Mucosa of gallbladder (tissue), 1 donor: Measurements from ENCODE around the gene DLGAP3. TPM values are rescaled to one million over a fixed set of nuclear protein-coding genes. Genes with fewer than 3 reads are reported as not detected.
A peak's percentile ranks its signal among the peaks of the same experiment; 100 is the strongest.

ENCODE experiments used
- DNase-seq: peaks from one replicate; pipeline ENCODE4 v3.0.0-alpha.2; 2020; ENCODE audit warnings: low spot score
- total RNA-seq: library from RNA; stranded (reverse); gene quantifications from one replicate; pipeline ENCODE4 v1.2.1, GENCODE V29; 2021
- donor health status: DM: no; HTN: no; CAD: no.

DLGAP3 gene
- total RNA-seq, 1 donor from 2014 or later, result 0.43 TPM

DNA sequence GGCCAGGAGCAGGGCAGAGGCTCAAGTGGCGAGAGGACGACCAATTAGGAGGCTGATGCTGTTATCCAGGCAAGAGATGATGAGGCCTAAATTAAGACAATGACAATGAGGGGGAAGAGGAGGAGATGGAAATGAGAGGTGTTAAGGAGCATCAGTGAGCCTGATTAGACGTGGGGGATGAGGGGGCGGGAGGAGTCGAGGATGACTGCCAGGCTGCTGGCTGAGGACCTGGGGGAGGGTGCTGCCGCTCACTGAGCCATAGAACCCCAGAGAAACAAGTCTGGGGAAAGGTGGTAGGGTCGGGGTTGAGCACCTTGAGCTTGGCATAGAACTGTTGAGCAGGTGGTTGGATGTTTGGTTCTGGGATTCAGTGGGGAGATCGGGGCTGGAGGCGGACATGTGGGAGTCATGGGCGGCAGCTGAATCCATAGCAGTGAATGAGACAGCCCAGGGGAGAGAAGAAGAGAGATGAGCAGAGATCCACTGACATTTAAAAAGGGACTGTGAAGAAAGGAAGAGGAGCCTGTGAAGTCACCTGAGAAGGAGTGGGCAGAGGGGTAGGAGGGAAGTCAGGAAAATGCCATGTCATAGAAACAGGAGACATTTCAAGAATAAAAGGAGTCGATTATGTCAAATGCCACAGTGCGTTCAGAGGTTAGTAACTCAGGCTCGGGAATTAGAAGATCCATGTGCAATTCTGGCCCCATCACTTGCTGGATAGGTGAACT, 28.5 kb downstream of the DLGAP3 start:
- no peak for DNase-seq

DNA sequence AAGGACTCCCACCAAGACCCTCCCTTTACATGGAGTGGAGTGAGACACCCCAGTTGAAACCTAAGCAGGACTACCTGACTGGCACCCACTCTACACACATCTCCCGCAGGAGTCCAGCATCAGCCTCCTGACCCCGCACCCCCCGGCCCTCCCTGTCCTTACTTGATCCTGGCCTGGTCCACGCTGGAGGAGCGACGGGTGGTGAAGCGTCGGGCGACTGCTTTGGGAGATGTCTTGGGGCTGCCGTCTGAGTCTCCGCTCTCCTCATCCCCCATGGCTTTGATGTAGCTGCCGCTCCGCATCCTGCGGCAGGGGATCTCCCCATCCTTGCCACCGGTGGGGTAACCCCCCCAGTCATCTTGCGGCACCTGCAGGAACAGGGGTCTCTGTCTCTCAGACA, 29.5 kb downstream of the DLGAP3 start:
- DNase-seq, result no peak

DNA sequence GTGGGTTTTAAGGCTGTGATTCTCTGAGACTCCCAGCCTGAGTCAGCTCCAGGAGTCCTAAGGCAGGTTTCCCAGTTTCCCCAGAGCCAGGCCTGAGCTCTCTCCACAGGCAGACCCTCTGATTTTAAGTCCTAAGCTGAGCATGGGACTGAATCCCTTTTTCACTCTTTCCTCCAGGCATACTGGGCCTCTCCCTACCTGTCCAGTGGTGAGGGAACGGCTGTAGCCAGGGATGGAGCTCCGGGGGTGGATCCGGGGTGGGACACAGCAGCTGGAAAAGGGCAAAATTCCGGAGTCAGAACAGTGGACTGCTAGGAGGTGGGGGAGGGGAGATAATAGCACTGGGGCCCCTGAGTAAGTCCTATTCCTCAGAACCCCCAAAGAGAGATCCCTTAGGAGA, 30.0 kb downstream of the DLGAP3 start:
- DNase-seq, result no peak

DNA sequence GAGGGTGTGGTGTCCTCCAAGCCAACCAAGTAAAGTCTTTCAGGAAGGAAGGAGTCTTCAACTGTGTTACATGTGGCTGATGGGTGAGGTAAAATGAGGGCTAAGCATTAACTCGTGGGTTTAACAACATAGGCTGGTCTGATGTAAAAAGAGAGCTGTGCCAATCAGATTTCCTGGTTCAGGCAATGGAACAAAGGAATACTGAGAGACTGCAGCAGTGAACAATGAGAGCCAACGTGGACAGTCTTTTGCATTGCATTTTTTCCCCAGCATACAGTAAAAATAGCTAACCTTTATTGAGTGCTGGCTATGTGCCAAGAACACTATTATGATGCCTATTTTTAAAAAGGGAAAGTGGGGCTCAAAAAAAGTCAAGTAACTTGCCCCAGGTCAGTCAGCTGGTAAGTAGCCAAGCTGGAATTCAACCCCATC, 31.1 kb downstream of the DLGAP3 start:
- no peak for DNase-seq

DNA sequence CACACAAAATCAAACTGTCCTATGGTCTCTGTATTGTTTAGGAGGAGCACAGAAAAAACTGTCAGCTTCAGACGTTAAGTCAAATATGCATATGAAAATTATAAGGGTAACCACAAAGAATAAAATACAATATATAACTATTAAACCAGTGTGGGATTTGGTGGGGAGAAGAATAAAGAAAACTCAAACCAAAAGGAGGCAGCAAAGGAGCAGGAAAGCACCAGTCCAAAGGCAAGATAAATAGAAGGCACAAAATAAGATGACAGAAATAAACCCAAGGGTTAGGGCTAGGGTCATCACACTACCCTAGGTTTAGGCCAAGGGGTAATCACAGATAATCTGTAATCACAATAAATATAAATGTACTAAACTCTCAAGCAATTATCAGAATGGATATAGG, 32.8 kb downstream of the DLGAP3 start:
- DNase-seq, result no peak

DNA sequence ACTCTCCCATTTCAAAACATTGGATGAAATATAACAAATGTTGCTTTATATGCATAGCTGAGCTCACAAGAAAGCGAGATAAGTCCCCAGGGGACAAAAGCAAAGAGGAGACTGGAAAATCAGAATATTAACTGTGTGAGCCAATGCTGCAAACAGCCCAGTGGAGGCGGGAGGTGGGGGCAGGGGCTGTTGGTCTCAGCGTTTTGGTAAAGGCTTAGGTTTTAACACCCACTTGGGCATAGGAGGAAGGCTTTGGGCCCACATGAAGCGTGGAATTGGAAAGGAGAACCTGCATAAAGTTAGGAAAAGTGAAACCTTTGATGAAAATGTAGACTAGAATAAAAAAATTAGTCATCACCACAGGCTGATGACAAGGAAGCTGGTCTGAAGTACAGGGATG, 39.7 kb downstream of the DLGAP3 start:
- DNase-seq, result no peak

DNA sequence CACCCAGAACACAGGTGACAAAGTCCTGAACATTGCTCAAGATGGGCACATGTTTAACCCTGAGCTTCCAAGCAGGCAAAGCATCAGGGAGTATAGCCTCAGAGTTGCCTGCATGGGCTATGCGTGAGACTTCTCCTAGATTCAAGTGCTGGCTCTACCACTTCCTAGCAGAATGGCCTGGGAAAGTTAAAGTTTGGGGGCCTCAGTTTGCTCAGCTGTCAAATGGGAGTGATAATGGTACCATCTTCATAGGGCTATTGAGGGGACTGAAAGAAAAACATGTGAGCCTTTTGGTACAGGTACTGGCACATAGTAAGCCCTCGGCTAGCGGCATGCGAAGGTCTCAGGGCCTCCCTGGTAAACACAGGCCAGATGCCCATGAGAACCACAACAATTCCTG, 41.9 kb downstream of the DLGAP3 start:
- no peak for DNase-seq

DNA sequence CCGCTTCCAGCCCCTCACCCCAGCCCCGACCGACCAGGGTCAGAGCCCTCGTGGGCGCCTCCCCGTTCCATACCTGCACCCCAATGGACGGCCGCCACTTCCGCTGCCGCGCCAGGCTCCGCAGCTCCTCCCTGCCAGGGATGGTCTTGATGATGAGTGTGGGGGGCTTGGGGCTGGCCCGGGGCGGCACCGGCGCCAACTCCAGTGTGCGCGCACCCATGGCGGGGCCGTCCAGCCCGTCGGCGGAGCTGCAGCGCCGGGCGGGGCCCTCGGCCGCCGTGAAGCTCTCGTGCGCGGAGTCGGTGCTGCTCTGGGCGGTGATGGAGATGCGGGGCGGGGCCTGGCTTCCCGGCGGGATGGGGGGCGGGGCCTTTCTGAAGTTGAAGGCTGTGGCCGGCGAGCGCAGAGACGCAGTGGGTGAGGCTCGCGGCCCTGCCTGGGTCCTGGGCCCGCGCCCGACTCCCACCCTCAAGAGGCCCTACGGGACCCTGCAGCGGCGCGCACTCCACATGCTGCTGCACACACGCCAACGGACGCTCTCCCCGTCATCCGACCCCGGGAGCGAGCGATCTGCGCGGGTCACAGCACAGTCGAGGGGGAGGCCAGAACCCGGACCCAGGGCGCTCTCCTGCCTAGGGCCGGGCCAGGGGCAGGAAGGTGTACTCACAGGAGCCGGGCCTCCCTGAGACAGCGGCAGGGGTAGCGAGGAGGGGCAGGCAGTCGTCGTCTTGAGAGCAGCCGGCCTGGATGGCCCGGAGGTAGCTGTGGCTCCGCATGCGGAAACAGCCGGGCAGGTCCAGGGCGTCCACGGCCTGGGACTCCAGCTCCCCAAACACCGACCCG, 43.8 kb downstream of the DLGAP3 start:
- DNase-seq, result peak; percentile 35

DNA sequence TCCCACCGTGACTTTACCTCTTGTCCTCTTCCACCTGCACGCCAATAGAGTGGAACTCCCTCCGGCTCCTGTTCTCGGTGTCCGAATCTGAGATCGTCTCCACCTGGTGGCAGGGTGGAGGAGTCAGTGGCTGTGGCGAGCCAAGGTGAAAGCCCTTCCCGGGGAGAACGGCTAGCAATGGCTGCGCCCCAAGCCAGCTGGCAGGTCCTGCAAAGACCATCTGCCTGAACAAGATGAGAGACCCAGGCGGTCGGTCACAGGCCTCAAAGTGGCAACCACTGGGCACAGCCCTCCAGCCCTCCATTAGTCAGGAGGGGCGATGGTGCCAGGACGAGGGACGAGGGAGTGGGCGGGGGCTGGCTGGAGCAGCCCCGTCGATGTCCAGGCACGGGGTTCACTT, 44.5 kb downstream of the DLGAP3 start:
- no peak for DNase-seq

DNA sequence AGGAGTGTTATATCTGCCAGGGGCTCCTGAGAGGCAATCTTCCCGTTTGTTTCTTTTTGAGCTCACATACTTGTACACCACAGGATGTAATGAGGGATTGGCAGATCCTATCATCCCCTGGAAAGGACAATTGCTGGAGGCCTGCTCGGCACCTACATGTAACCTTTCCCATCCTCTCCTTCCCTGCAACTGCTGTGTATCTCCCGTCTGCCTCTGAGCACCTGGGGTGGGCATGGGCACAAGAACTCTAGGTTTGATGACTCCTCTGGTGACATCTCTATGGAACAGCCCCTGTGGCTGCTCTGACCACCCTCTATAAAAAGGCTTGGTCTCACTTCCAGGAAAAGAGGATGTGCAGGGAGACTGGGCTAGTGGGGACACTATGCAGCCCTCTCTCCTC, 44.9 kb downstream of the DLGAP3 start:
- DNase-seq, result no peak

DNA sequence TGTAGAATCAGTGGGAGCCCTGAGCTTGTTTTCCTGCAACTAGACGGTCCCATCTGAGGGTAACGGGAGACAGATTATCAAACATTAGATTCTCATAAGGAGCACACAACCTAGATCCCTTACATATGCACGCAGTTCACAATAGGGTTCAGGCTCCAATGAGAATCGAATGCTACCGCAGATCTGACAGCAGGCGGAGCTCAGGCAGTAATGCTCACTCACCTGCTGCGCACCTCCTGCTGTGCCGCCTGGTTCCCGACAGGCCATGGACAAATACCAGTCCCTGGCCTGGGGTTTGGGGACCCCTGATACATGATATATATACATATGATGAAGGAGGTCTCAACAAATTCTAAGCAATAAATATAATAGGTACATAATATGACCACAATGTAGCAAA, 50.2 kb downstream of the DLGAP3 start:
- no peak for DNase-seq

DNA sequence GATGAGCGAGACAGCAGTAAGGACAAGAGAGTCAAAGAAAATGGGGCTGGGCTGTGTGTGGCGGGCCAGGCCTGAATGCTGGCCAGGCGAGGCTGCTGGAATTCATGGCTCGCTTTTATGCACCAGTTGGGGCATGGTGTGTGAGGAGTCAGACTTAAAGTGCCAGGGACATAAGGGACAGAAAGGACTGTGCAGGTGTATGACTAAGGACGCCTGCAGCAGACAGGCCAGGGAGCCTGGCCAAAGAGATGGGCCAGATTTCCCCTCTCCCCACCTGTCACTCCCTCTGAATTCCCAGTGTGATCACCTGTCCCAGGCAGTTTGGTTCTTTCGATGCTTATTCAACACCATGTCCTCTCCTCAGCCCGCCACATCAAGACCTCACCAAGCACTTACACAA, 53.0 kb downstream of the DLGAP3 start:
- DNase-seq, result no peak

DNA sequence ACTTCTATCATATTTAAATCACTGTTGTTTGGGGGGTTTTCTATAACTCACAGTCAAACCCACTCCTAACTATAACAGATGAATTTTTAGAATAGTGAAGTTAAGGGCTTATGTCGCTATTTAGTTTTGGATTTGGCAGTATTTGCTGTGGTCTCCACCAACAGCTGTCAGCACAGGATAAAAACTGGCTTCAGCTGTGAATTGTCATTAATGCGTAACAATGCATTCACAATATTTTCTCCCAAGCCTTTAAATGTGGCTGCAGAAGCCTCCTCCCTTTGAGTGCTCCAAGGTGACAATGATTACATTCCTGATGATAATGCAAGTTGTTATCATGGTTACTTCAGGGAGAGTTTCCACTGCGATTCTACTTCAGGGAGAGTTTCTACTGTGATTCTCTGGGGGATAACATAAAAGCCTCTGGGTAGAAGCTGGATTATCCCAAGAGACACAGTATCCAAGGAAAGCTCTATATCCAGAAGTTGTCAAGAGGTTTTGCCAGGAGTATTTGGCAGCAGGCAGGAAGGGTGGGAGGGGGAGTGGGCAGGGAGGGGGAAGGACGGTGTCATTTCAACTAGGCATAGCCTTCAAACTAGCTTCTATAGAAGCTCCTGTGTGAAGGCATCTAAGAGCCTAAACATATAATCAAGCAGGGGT, 55.0 kb downstream of the DLGAP3 start:
- no peak for DNase-seq

DNA sequence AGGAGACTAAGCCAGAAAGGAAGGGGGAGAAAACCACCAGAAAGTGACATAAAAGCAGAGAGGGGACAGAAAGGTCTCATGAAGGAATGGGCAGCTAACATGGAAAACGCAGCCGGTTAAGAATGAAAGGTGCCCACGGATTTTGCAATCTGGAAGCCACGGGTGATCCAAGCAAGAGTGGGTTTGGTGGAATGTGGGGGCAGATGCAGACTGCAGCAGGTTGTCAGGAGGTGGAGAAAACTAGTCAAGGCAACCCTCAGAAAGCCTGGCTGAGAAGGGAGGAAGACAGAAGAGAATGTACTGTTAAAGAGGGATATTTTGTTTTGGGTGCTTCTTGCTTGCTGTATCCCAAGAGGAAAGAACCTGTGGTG, 57.3 kb downstream of the DLGAP3 start:
- no peak for DNase-seq

DNA sequence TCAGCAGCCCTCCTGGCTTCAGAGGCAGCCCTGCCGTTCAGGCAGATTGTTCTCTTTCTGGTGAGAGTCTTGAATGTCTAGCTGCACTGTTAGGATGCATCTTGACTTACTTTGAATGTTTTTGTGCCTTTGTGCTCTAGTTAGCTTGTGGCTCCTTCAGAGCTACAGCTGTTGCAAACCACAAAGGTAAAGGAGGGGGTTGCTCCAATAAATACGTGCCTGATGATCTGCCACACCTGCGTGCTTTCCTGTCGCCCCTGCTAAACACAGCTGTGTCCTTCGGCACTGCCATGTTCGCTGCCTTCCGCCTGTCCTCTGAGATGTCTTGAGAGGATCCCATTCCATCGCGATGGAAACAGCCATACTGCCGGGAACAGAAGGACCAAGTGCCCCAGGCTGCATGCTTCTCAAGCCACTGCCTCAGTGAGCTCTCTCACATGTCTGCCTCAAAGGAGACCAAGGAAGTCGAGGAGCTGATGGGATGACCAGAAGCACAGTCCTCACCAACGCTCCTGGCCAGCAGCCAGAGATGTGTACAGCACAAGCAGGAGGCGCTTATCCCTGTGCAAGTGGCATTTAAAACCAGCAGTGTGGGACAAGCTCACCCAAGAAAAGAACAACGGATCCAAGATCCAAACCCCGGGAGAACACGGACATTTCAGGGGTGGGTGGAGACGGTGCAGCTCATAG, 57.9 kb downstream of the DLGAP3 start:
- DNase-seq, result no peak

DNA sequence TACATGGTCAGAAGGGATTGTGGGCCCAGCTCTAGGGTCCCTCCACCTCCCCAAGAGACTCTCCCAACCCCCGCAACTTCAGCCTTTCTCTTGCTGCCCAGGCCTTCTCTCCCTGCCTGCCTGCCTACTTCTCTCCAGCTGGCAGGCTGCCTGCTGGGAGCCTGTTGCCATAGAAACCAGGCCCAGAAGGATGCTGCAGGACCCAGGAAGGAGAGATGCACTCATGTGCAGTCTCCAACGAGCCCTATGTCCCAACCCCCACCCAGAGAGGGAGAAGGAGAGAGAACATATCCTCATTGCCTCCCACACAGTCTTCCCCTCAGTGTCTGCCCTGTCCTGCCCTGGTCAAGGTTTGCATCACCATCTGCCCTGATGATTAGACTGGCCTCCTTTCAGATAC, 59.1 kb downstream of the DLGAP3 start:
- no peak for DNase-seq

DNA sequence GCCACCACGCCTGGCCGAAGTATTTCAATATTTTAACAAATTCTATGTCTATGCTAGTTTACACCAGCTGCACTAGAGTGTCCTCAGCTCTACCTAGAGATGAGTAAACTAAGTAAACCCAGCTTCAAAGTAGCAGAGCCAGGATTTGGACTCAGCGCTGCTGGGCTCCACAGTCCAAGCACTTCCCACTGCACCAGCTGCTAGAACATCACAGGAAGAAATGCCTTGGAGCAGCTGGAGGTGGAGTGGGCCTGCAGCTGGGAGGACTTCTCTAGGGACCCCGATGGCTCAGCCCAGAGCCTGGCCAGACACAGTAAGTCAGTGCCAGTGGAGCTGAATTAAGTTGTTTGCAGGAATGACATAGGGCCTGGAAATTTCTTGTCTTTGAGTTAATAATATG, 59.7 kb downstream of the DLGAP3 start:
- no peak for DNase-seq

DNA sequence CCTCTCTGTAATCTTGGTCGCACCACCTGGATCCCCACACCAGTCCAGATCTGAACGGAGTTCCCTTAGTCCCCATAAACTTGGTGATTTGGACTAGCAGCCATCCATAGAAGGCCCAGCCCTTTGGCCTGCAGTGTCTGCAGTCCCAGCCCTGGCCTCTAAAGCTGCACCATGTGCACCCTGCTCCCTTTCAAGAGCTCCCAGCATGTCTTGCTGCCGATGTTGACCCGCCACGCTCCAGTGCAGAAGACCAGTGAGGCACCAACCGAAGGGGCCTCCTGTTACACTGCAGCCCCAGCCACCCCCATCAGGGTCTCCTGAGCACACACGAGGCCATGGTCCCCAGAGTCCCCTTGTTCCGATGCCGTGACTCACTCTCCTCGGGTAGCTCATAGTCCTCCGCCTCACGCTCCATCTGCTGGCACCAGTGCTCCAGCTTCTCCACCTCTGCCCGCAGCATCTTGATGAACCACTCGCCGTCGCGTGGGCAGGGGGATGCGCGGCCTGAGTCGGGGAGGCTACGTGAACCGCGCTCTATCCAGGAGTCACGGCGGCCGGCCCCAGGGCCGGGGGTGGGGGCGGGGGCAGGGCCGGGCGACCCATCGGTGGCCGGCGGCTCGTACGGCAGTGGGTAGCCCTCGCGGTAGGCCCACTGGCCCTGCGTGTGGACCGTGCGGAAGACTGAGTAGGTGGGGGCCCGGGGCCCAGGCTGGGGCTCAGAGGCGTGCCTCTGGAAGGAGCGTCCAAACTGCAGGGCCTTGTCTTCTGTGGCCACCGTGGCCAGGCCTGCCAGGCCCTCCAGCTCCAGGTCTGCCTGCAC, 61.0 kb downstream of the DLGAP3 start:
- DNase-seq, result no peak

DNA sequence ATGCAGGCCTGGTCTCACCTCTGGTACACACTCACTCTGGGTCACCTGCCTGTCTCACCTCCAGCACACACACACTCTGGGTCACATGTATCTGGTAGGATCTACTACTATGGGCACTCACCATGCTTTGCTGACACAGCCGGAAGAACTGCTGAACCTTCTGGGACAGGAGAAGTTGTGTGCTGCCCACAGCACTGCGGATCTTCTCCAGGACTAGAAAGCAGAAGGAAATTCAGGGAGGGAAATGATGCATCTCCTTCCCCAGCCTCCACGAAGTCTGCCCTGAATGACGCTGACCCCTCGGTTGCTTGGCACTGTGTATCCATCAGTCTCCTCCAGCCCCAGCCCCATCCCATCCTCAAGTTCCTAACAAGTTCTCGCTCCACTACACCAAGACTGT, 62.0 kb downstream of the DLGAP3 start:
- no peak for DNase-seq

DNA sequence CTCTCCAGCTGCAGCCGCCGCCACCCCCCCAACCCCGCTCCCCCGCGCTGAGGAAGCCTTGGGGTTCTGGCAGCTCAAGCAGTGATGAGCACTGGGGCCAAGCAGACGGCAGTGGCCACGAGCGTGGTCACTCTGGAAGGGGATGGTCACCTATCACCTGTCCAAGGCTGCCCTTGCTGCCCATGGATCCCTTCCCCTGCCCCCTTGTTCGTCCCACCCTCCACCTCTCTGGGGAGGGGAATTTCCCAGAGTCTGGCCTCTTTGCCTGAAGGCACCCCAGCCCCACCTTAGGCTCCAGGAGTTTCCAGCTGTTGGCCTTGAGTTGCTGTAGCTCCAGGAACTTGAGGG, 62.7 kb downstream of the DLGAP3 start:
- DNase-seq, result no peak

DNA sequence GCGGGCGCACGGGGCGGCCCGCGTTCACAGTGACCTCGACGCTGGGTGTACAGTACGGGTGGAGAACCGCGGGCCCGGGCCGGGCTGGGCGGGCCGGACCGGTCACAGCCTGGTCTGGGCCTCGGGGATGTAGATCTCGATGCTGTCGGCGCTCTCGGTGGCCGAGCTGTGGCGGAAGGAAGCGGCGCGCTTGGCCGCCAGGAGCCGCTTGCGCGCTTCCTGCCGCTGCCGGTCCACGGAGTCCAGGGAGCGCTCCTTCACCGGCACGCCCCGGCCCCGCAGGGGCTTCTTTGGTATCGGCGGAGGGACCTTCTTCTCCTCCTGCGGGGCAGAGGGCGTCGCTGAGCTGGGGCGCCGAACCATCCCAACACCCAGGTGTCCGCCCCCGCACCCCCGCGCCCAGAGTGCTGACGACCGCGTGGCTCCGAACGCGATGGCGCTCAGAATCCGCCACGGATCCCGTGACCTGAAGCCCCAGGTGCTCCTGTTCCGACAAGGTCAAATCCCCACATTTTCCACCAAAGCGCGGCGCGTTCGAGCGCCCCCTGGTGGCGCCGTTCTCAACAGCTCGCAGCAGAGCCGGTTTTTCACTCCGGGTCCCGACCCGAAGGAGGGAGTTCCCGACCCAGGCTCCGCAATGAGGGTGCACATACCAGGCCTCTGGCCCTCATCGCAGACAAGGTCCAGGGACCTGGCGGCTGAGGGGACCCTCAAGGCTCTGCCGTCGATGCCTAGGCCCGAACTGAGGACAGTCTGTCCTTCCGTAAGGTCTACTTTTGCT, 63.3 kb downstream of the DLGAP3 start:
- peak; percentile 86 for DNase-seq
